HL-60 (cell line): ENCODE results near the gene DNASE2B.

Experiments used
- DNase-seq, 2 experiments: peaks; one replicate each; pipeline ENCODE4 v3.0.0-alpha.2; 2010 to 2020; ENCODE audit warnings: low read depth in 1 of 2, low spot score in 1 of 2
- H3K27ac ChIP-seq: fragments of 250-450 bp; sonication (Bioruptor Pico); replicated peaks from 2 replicates; pipeline ENCODE4 v1.5.1; 2020; ENCODE audit warnings: mild to moderate bottlenecking, moderate library complexity
- H3K27me3 ChIP-seq: fragments of 250-450 bp; sonication (Bioruptor Pico); 2 replicates; pipeline ENCODE4 v1.5.1; 2021; ENCODE audit warnings: mild to moderate bottlenecking, moderate library complexity; ENCODE audit not compliant: insufficient read depth, poor library complexity, severe bottlenecking
- H3K4me3 ChIP-seq: replicated peaks from 2 replicates; pipeline ENCODE4 v1.5.1; 2011; ENCODE audit warnings: mild to moderate bottlenecking, control low read depth, low read length; ENCODE audit not compliant: insufficient read depth
- CTCF ChIP-seq: IDR thresholded peaks from one replicate; pipeline ENCODE4 v1.5.1; 2011; ENCODE audit warnings: low read length, control low read depth, inconsistent platforms; ENCODE audit not compliant: insufficient read depth
- GABPA ChIP-seq: IDR thresholded peaks from 2 replicates; pipeline ENCODE4 v1.6.1; 2012; ENCODE audit warnings: low read depth
- POLR2AphosphoS5 ChIP-seq: IDR thresholded peaks from 2 replicates; pipeline ENCODE4 v1.6.1; 2012; ENCODE audit warnings: low read depth
- SPI1 ChIP-seq: IDR thresholded peaks from 2 replicates; pipeline ENCODE4 v1.6.1; 2012; ENCODE audit warnings: low read depth, mild to moderate bottlenecking, borderline replicate concordance
- TF ChIP-seq, protein P1 (sequence below): IDR thresholded peaks from 2 replicates; pipeline ENCODE4 v1.6.1; 2012; ENCODE audit warnings: low read depth; ENCODE audit not compliant: insufficient replicate concordance

Gene DNASE2B

GRCh38 chr1:84363019-84363418 is 35.3 kb upstream of the DNASE2B start:
- TF ChIP-seq, protein P1, sequence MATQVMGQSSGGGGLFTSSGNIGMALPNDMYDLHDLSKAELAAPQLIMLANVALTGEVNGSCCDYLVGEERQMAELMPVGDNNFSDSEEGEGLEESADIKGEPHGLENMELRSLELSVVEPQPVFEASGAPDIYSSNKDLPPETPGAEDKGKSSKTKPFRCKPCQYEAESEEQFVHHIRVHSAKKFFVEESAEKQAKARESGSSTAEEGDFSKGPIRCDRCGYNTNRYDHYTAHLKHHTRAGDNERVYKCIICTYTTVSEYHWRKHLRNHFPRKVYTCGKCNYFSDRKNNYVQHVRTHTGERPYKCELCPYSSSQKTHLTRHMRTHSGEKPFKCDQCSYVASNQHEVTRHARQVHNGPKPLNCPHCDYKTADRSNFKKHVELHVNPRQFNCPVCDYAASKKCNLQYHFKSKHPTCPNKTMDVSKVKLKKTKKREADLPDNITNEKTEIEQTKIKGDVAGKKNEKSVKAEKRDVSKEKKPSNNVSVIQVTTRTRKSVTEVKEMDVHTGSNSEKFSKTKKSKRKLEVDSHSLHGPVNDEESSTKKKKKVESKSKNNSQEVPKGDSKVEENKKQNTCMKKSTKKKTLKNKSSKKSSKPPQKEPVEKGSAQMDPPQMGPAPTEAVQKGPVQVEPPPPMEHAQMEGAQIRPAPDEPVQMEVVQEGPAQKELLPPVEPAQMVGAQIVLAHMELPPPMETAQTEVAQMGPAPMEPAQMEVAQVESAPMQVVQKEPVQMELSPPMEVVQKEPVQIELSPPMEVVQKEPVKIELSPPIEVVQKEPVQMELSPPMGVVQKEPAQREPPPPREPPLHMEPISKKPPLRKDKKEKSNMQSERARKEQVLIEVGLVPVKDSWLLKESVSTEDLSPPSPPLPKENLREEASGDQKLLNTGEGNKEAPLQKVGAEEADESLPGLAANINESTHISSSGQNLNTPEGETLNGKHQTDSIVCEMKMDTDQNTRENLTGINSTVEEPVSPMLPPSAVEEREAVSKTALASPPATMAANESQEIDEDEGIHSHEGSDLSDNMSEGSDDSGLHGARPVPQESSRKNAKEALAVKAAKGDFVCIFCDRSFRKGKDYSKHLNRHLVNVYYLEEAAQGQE, result no peak
- no peak for TF ChIP-seq SPI1
- TF ChIP-seq POLR2AphosphoS5, result no peak
- TF ChIP-seq GABPA, result no peak
- TF ChIP-seq CTCF, result no peak
- Histone ChIP-seq H3K27ac (no peak overlapping the region), H3K27me3 (no peaks in the 10 kb centered on the region), H3K4me3 (no peak overlapping the region)
- DNase-seq, result no peak

DNA sequence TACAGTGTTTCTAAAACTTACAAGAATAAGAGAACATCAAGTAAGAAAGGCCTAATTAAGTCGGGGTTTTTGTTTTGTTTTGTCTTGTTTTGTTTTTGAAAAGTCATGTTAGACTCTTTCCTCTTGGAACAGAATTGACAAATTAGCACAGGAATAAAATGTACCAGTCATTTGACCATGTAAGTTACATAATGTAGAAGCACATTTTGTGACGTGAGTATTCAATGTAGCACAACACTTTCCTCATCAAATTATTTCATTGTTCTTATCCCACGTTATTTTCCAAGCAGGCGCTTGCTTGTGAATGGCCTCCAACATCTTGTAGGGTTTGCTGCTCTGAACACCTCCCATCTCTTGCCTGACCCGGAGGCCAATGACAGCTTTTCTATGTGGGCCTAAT is 34.7 kb upstream of the DNASE2B start:
- no peak for DNase-seq
- Histone ChIP-seq H3K27ac (no peak overlapping the region), H3K4me3 (no peak overlapping the region), H3K27me3 (no peaks in the 10 kb centered on the region)
- no peak for TF ChIP-seq SPI1
- no peak for TF ChIP-seq CTCF
- TF ChIP-seq, protein P1, result no peak
- TF ChIP-seq POLR2AphosphoS5, result no peak
- TF ChIP-seq GABPA, result no peak

DNA sequence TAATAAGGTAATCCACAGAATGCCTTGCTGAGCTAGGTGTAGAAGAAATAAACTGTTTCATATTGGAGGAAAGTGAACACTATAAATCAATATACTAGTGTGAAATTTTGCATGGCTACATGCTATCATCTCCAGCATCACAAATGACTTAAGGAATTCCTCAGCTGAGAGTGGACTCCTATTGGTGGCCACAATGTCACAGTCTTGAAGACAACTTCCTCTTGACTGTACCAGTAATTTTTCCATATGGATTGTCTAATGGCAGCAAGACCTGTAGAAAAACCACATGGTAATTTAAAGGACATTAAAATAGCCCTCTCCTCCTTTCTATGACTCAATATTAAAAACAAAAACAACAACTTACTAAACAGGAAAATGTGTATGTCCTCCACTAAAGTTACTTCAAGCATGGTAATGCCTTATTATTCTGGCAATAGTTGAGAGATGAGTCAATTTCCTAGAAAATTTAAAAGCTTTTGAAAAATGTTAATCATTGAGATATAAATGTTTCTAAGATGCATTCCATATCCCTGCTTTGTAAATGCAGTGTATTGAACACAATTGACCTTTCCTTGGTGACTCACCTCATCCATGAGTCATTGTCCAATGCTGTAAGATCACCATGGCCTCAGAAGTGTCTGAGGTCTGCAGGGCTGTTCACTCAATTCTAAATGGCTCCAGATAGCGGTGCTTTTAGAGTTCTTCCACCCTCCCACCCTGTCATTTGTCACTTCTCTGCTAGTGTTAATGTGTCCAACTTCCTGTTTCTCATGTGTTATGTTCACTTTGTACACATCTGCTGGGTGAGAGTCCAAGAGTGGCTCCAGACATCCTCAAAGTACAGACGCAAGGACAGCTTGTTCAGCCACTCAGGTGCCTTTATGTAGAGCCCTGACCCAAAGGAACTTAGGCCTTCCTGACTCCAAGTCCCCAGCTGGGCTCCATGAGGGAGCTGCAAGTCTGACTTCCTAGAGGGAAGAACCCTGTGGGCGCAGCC is 32.8 kb upstream of the DNASE2B start:
- Histone ChIP-seq H3K4me3 (no peak overlapping the region), H3K27me3 (no peaks in the 10 kb centered on the region), H3K27ac (no peak overlapping the region)
- peak; percentile 25 to 47 for DNase-seq
- TF ChIP-seq SPI1 (peak; percentile 44; the same call in 1 of the 2 replicates), POLR2AphosphoS5 (no peak), CTCF (no peak)
